ENCODE measurements around the gene TRMT11.

DNA sequence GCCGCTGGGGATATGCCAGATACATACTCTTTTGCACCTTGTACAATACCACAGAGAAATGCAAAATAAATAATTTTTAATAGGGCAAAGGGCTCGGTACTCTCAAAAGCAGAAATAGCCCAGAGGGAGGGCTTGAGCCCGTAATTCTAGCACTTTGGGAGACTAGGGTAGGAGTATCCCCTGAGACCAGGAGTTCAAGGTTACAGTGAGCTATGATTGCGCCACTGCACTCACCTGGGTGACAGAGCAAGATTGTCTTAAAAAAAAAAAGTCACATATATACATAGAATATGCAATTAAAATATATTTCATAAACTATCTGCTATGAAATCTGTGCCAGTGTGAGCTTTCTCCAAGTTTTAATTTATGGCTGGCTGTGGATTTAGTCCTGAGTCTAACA lies 818 bp upstream of the TRMT11 start:
- TF ChIP-seq, protein P1, sequence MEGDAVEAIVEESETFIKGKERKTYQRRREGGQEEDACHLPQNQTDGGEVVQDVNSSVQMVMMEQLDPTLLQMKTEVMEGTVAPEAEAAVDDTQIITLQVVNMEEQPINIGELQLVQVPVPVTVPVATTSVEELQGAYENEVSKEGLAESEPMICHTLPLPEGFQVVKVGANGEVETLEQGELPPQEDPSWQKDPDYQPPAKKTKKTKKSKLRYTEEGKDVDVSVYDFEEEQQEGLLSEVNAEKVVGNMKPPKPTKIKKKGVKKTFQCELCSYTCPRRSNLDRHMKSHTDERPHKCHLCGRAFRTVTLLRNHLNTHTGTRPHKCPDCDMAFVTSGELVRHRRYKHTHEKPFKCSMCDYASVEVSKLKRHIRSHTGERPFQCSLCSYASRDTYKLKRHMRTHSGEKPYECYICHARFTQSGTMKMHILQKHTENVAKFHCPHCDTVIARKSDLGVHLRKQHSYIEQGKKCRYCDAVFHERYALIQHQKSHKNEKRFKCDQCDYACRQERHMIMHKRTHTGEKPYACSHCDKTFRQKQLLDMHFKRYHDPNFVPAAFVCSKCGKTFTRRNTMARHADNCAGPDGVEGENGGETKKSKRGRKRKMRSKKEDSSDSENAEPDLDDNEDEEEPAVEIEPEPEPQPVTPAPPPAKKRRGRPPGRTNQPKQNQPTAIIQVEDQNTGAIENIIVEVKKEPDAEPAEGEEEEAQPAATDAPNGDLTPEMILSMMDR (IDR thresholded peaks at IDR 0.05): no peak
- no peak for TF ChIP-seq POLR2A (IDR thresholded peaks at IDR 0.05)

Measured in thyroid gland (tissue), 4 donors.